GM15510 (cell line): ENCODE data around the gene MRPS18A.

Experiments
- POLR2A ChIP-seq: IDR thresholded peaks from 3 replicates; pipeline ENCODE4 v1.6.1; 2011; ENCODE audit warnings: borderline replicate concordance; ENCODE audit not compliant: insufficient read length; ENCODE audit errors: extremely low read depth

Gene MRPS18A

DNA sequence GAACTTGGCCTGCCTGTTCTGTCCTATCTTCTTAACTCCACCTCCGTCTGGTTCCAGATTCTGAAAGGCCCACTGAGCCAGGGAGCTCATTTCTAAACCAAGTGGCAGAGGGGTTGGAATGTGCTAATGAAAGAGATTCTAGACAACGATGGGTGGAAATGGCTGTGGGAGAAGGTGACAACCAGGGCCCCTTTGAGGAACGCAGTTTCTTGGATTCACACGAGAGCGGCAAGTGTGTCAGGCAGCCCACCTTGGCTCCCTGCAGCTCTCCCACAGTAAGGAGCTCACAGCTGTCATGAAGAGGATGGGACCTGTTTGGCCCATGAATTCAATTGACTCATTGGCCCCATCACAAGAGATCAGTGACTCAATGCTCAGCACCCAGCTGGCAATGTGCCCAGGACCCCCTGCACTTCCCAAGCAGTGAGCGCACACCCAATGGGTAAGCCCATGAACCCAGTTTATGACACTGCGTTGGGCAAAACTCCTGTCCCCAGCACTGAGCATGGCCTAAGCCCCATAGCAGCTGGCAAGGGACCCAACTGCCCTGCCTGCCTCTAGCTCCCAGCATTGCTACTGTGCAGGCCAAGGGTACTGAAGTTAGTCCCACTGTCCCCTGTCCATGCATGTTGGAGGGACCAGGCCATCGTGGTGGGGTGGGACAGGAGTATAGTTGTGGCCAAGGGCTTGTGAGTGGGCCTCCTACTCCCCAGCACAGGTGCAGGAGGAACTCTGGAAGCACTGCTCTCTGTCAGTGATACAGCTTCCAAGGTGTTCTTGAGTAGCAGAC is 16.4 kb downstream of the MRPS18A start:
- TF ChIP-seq POLR2A: no peak

DNA sequence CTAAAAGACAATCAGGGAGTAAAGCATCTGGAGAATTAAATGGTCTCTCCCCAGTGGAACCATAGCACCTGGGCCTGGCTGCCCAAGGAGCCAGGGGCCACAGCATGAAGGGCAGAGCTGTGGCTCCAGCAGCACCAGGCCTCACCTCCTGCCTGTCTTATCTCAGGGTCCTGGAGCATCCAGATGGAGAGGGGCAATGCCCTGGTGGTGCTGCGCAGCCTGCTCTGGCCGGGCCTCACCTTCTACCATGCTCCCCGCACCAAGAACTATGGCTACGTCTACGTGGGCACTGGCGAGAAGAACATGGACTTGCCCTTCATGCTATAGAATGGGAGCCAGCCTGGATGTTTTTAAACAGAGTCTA is 17.0 kb downstream of the MRPS18A start:
- TF ChIP-seq POLR2A: no peak

DNA sequence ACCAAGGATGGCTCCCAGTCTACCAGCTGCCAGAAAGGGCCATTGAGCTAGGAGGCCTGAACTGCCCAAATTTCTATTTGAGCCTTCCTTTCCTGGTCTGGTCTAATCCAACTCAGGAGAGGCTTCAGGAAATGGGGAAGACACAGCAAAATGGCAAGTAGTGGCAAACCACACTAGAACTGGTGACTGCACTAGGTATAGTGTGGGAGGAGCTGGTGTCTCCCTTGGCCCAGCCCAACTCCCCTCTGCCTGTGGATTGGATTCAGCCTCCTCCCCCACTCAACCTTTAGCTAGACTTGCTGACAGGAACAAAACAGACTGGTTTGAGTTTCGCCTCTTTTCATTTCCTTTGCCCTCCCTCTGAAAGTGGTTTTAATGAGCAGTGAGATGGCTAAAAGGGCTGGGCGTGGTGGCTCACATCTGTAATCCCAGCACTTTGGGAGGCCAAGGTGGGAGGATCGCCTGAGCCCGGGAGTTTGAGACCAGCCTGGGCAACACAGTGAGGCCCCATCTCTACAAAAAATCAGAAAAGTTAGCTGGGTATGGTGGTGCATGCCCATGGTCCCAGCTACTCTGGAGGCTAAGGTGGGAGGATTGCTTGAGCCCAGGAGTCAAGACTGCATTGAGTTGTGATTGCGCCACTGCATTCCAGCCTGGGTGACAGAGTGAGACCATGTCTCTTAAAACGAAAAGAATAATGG is 17.5 kb downstream of the MRPS18A start:
- no peak for TF ChIP-seq POLR2A

DNA sequence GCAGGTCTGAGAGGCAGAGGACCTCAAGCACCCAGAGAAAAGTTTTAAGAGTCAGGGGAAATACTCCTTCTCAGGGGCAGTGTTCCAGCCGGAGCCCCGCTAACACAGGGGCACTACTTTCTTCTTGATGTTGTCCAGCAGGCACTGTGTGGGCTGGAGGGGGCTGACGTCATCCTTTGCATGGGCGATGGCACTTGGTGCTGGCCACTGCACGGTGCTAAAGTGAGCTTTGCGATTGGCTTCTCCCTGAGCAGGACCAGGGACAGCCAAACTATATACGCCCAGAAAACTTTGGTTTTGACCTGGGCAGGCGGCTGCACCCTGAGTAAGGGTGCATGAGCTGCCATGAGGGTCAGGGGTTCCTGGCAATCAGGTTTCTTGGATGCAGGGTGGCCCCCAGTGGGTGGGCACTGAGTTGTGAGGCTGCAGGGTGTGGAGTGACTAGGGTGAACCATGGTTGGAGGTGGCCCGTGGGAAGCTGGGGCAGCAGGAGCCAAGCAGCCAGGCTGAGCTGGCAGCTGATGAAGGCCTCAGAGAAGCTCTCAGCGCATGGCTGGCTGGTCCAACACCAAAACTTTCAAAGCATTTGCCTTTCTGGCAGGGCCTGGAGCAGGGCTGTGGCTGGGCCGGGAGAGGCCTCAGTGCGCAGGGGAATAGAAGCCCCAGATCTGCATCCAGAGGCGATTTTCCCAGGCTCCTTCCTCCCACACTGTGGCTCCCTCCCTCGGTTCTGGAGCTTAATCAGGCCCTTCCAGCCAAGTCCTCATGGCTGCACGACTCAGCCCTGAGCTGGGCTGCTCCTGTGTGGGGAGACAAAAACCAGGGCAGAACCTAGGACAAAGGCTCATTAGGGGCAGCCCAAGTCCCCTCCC is 18.3 kb downstream of the MRPS18A start:
- TF ChIP-seq POLR2A: no peak

DNA sequence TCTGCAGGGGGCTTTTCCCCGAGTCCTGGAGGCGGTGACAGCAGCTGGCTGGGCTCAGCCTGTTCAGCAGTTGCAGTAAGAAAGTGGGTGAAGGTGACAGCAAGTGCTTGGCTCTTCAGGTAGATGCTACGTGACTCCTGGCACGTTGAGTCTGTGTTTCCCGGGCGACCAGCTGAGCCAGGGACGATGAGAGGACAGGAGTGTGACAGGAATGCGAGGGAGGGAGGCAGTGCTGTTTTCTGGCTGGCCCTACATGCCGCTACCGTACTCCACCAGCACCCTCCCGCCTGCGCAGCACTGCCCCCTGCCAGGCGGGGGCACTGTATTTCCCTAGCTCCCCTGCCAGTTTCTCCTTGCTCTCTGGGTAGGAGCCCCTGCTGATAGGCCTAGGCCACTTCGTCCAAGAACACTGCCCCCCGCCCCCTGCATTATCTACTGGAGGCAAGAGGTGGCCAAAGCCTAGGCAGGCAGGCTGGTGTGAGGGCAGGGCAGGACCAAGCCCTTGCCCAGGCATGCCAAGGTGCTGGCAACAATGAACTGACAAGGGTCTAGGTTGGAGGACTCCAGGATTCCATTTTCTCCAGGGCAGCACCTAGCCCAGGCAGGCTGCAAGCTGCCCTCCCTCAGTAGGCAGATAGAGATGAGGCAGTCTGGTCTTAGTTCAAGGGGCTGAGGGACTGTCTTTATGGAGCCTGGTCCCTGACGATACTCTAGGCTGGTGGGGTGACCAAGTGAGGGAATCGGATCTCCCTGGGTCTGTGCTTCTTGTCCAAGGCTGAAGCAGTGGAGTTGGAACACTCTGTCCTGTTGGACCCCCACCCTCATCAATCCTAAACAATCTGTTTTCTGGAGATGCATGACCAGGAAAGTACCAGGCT is 19.2 kb downstream of the MRPS18A start:
- no peak for TF ChIP-seq POLR2A

DNA sequence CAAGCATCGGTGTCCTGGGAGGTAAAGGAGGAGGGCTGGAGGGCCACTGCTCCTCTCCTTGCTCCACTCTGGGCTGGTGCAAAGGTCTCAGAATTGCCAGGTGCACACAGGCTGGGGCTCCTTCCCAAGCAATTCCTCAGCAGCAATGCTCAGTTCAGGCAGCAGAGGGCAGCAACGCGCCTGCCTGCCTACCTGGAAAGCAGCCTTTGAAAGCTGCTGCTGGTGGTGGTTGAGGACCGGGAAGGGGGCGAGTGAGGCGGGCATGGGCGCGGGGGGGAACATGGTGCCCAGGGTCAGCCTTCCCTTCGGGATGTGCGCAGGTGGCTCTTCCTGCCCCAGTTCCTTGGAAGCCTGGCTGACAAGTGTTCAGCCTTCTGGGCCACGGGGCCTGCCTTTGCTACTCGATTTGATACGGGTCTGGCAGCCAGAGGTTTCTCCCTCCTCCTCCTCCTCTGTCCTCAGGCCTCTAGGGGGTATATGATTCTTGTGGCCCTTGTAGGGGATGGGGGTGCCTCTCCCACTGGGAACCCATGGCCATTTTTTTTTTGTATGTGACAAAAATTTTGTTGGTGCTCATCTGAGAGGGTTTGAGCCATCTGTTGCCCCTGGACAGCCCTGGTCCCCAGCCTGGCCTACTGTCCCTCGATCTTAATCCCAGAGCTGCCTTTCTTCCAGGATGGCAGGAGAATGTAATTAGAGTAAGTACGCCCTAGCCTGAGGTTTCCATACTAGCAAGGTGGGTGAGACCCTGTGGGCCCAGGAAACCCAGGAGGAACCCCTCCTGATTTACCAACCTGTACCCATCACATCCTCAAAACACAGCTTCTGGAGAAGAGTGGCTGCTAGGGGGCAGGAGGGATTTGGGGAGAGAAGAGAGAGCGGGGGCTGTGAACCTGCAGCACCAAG is 20.1 kb downstream of the MRPS18A start:
- TF ChIP-seq POLR2A: no peak

DNA sequence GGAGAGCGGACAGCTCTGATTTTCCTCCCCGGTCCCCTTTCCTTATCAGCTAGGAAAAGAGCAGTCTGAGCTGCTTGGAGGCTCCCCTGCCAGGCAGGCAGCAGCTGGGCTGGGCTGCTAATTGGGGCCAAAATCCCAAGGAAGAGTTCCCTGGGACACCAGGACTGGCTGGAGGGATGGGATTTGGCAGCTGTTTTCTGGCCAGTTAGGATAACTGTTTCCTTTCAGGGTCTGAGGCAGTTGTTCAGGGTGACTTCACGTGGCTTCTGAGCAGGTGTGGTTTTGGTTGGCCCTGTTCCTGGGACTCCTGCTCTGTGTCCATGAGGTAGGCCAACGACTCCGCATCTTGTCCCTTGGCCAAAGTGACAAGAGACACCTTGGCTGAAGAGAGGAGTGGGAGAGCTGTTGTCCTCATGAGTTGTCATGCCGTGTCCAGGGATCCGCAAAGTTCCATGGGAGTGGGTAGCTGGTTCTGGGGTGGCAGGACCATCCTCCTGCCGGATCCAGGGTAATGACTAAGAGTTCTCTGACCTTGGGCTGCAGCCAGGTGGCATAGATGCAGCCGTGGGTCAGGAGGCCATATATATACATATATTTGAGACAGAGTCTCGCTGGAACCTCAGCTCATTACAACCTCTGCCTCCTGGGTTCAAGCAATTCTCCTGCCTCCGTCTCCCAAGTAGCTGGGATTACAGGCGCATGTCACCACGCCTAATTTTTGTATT is 21.2 kb downstream of the MRPS18A start:
- no peak for TF ChIP-seq POLR2A

DNA sequence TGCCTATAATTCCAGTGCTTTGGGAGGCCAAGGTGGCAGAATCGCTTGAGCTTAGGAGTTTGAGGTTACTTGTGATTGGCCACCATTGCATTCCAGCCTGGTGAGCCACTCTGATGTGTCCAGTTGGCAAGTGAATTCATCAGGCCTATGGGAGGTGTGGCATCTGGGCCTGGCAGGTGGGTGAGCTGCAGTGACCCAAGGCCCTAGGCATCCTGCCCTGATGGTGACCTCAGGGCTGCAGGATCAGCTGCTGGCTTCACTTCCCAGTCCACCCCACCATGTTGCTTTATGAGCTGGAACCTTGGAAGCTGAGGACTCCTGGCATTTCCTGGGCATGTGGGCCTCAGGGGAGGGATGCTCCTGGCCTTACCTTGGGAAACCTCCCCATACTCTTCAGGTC is 22.2 kb downstream of the MRPS18A start:
- no peak for TF ChIP-seq POLR2A

DNA sequence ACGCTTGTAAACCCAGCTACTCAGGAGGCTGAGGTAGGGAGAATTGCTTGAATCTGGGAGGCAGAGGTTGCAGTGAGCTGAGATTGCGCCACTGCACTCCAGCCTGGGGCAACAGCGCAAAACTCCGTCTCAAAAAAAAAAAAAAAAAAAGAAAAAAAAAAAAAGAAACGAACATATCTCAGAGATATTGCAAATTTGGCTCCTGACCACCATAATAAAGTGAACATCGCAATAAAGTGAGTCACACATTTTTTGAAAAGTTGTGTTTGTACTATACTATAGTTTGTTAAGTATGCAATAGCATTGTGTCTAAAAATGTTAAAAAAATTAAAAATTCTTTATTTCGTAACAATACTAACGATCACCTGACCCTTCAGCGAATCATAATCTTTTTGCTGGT is 29.4 kb downstream of the MRPS18A start:
- no peak for TF ChIP-seq POLR2A

DNA sequence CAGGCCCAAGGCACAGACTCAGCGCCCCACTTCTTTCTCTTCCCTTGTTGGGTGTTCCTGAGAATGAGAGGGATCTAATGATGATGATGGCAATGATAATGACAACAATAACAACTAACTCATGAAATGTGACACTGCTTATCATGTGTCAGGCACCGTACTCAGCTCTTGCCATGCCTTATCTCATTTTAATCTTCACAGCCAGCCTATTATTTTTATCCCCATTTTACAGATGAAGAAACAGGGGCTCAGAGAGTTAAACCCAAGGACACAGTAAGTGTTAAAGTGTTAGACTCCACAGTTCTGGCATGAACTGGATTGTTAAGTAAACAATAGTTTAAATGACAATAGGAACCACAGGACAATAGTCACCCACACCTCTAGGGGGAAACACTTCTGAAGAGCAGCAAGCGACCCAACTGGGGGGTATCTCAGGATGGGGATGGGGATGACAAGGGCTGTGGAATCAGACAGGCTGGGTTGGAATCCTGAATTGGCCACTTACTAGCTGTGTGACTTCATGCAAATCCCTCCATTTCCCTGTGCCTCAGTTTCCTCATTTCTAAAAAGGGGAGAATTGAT is 30.3 kb downstream of the MRPS18A start:
- no peak for TF ChIP-seq POLR2A

DNA sequence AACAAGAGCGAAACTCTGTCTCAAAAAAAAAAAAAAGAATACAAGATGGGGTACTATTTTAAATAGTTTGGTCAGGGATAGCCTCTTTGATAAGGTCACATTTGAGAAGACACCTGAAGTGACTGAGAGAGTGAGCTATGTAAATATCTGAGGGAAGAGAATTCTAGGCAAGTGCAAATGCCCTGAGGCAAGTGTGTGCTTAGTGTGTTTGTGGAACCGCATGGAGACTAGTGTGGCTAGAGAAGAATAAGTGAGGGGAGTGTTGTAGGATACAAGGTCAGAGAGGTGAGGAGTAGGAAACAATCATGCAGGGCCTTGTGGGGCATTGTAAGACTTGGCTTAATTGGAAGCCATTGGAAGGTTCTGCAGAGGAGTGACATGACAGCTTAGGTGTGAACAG is 39.3 kb downstream of the MRPS18A start:
- no peak for TF ChIP-seq POLR2A

DNA sequence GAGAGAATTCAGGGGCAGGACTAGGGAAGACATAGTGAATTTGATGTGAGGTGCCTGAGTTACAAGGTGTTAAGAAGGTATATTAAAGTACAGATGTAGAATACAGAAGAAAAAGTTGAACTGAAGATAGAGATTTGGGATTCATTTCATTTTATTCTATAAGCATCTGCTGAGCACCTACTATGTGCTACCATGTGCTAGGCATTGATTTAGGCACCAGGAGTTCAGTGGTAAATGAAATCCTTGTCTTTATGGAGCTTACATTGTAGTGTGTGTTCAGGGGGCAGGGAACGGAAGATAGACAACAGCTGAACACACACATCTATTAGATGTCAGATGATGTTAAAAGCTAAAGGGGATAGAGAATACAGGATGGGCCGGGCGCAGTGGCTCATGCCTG is 40.0 kb downstream of the MRPS18A start:
- no peak for TF ChIP-seq POLR2A

DNA sequence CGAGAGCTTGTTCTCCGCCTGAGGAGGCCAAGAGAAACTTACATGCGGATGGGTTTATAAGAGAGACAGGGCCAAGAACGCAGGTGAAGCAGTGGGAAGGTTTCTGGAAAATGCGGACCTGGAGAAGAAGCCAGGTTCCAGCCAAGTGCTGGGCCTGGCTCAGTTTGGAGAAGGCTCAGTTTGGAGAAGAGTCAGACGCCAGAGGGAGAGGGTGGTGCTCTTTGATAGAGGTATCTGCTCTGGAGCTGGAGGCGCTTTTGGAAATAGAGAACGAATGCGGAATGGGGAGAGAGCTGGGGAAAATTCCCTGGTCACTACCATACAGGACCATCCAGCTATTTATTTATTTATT is 42.0 kb downstream of the MRPS18A start:
- no peak for TF ChIP-seq POLR2A

DNA sequence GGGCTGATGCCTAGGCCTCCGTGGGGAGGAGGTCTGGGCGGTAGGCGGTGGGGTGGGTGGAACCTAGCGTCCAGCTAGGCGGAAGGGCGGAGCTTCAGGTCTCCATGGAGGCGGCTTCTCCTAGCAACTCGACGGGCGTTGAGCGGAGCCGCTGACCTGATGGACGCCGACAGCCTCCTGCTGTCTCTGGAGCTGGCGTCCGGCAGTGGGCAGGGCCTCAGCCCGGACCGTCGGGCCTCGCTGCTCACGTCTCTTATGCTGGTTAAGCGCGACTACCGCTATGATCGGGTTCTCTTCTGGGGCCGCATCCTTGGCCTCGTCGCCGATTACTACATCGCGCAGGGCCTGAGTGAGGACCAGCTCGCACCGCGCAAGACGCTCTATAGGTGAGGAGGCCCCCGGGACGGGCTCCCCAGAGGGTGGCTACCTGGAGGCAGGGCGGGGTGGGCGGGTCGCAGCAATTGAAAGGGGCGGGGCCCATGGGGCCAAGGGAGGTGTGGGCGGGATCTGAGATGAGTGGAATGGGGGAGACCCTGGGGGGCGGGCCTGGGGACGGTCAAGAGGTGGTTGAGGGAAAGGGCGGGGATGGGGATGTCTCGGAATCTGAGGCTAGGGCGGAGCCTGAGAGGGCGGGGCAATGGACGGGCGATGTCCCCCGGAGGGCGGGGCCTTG is 42.5 kb downstream of the MRPS18A start, which contains the start of gene RSPH9:
TSS of gene RSPH9 (plus strand) at position 97 of the 673 bp plus-strand sequence. CDS start at position 160, 63 bp downstream.
- no peak for TF ChIP-seq POLR2A
